Measurements from ENCODE around the gene KRTAP4-3.

KRTAP4-3 gene

DNA sequence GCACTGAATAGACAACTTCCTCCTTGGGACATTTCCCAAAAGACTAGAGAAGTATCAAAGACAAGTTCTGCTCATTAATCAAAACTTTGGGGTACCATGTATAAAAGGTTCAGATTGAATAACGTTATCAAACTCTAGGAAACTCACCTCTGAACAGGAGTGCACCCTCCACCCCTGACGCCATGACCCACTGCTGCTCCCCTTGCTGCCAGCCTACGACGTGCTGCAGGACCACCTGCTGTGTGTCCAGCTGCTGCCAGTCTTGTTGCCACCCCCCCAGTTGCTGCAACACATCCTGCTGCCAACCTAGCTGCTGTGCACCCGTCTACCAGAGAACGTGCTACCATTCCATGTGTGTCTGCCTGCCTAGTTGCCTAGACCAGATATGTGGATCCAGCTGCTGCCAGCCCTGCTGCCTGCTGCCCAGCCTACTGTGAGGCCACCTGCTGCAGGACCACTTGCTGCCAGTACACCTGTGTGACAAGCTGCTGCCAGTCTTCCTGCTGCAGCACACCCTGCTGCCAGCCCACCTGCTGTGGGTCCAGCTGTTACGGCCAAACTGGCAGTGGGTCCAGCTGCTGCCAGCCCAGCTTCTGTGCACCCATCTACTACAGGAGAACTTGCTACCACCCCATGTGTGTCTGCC lies 44.6 kb upstream of the KRTAP4-3 start (continued):
- TF ChIP-seq, protein P1, sequence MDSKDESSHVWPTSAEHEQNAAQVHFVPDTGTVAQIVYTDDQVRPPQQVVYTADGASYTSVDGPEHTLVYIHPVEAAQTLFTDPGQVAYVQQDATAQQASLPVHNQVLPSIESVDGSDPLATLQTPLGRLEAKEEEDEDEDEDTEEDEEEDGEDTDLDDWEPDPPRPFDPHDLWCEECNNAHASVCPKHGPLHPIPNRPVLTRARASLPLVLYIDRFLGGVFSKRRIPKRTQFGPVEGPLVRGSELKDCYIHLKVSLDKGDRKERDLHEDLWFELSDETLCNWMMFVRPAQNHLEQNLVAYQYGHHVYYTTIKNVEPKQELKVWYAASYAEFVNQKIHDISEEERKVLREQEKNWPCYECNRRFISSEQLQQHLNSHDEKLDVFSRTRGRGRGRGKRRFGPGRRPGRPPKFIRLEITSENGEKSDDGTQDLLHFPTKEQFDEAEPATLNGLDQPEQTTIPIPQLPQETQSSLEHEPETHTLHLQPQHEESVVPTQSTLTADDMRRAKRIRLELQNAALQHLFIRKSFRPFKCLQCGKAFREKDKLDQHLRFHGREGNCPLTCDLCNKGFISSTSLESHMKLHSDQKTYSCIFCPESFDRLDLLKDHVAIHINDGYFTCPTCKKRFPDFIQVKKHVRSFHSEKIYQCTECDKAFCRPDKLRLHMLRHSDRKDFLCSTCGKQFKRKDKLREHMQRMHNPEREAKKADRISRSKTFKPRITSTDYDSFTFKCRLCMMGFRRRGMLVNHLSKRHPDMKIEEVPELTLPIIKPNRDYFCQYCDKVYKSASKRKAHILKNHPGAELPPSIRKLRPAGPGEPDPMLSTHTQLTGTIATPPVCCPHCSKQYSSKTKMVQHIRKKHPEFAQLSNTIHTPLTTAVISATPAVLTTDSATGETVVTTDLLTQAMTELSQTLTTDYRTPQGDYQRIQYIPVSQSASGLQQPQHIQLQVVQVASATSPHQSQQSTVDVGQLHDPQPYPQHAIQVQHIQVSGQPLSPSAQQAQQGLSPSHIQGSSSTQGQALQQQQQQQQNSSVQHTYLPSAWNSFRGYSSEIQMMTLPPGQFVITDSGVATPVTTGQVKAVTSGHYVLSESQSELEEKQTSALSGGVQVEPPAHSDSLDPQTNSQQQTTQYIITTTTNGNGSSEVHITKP (tag by site-specific recombination; IDR thresholded peaks at IDR 0.05): no peak
- TF ChIP-seq ZNF785 (tag by site-specific recombination; IDR thresholded peaks at IDR 0.05) (no peak), KLF16 (tag by site-specific recombination; IDR thresholded peaks at IDR 0.05) (no peak), SCRT1 (tag by site-specific recombination; IDR thresholded peaks at IDR 0.05; ENCODE audit: borderline replicate concordance) (peak; percentile 49; the same call in 1 of the 2 replicates), ZNF24 (tag by site-specific recombination; IDR thresholded peaks at IDR 0.05) (no peak), ZNF37A (tag by site-specific recombination; IDR thresholded peaks at IDR 0.05) (no peak), ZNF561 (tag by site-specific recombination; IDR thresholded peaks at IDR 0.05; ENCODE audit: borderline replicate concordance) (no peak), ZFP69B (tag by site-specific recombination; IDR thresholded peaks at IDR 0.05) (no peak), ZEB2 (tag by site-specific recombination; IDR thresholded peaks at IDR 0.05) (no peak)
- TF ChIP-seq, protein P2, sequence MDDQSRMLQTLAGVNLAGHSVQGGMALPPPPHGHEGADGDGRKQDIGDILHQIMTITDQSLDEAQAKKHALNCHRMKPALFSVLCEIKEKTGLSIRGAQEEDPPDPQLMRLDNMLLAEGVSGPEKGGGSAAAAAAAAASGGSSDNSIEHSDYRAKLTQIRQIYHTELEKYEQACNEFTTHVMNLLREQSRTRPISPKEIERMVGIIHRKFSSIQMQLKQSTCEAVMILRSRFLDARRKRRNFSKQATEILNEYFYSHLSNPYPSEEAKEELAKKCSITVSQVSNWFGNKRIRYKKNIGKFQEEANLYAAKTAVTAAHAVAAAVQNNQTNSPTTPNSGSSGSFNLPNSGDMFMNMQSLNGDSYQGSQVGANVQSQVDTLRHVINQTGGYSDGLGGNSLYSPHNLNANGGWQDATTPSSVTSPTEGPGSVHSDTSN (CRISPR knock-in tag; IDR thresholded peaks at IDR 0.05): no peak

DNA sequence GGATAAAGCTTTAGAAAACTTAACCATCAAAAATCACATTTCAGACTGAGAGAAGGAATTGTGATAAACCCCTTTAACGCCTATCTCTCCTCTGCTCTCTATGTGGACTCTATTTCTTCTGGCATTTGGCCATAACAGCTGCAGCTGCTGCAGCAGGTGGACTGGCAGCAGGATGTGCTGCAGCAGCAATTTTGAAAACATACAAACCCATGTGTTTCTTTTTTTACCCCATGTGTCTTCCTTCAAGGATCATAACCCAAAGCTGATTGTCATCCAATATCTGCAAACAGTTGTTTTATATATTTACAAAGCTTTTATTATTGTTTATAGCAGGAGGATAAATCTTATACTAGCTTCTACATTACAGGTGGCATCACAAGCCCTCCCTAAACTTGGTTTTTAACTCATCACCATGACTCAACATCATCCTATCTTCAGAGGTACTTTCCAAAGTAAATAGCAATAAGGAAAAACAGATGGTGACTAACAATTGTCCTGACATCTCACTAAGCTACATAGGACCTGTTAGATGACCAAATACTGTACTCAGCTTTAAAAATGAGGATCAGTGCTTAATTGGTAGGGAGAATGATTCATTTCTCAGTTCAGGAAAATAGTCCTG lies 43.9 kb upstream of the KRTAP4-3 start:
- H3K9me3 ChIP-seq (ENCODE audit: control insufficient read depth, insufficient read depth, low read depth, low read length): no peaks in the 10 kb centered on the region
- CTCF ChIA-PET: interaction anchor here (0.6 kb wide), 1 partner anchor 428 kb away, joined by 3 read pairs; no protein-coding TSS in a partner anchor
- TF ChIP-seq, protein P3, sequence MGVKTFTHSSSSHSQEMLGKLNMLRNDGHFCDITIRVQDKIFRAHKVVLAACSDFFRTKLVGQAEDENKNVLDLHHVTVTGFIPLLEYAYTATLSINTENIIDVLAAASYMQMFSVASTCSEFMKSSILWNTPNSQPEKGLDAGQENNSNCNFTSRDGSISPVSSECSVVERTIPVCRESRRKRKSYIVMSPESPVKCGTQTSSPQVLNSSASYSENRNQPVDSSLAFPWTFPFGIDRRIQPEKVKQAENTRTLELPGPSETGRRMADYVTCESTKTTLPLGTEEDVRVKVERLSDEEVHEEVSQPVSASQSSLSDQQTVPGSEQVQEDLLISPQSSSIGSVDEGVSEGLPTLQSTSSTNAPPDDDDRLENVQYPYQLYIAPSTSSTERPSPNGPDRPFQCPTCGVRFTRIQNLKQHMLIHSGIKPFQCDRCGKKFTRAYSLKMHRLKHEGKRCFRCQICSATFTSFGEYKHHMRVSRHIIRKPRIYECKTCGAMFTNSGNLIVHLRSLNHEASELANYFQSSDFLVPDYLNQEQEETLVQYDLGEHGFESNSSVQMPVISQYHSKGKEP (tag by site-specific recombination; IDR thresholded peaks at IDR 0.05): peak; percentile 89
- no peak for TF ChIP-seq ZNF366 (tag by site-specific recombination; conservative IDR thresholded peaks at IDR 0.05)
- TF ChIP-seq, protein P4, sequence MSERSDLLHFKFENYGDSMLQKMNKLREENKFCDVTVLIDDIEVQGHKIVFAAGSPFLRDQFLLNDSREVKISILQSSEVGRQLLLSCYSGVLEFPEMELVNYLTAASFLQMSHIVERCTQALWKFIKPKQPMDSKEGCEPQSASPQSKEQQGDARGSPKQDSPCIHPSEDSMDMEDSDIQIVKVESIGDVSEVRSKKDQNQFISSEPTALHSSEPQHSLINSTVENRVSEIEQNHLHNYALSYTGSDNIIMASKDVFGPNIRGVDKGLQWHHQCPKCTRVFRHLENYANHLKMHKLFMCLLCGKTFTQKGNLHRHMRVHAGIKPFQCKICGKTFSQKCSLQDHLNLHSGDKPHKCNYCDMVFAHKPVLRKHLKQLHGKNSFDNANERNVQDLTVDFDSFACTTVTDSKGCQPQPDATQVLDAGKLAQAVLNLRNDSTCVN (tag by site-specific recombination; optimal IDR thresholded peaks at IDR 0.05): no peak
- TF ChIP-seq, protein P5, sequence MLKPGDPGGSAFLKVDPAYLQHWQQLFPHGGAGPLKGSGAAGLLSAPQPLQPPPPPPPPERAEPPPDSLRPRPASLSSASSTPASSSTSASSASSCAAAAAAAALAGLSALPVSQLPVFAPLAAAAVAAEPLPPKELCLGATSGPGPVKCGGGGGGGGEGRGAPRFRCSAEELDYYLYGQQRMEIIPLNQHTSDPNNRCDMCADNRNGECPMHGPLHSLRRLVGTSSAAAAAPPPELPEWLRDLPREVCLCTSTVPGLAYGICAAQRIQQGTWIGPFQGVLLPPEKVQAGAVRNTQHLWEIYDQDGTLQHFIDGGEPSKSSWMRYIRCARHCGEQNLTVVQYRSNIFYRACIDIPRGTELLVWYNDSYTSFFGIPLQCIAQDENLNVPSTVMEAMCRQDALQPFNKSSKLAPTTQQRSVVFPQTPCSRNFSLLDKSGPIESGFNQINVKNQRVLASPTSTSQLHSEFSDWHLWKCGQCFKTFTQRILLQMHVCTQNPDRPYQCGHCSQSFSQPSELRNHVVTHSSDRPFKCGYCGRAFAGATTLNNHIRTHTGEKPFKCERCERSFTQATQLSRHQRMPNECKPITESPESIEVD (tag by site-specific recombination; IDR thresholded peaks at IDR 0.05): 0 out of 2 replicates have a peak, but pooled peaks have one; percentile 26
- peak; percentile 24; the same call in 1 of the 2 replicates for TF ChIP-seq SCRT1 (tag by site-specific recombination; IDR thresholded peaks at IDR 0.05; ENCODE audit: borderline replicate concordance)
- no peak for TF ChIP-seq GLIS1 (tag by site-specific recombination; IDR thresholded peaks at IDR 0.05)
- peak; percentile 57 for TF ChIP-seq ZNF629 (tag by site-specific recombination; IDR thresholded peaks at IDR 0.05)
- peak; percentile 66 for TF ChIP-seq SCRT2 (tag by site-specific recombination; IDR thresholded peaks at IDR 0.05)
- TF ChIP-seq OSR2 (tag by site-specific recombination; IDR thresholded peaks at IDR 0.05): peak; percentile 17; the same call in 1 of the 2 replicates

More for the DNA sequence above, 43.9 kb upstream of the KRTAP4-3 start:
- Histone ChIP-seq H3K27ac (ENCODE audit: extremely low read depth, low read depth, low read length) (no peak overlapping the region), H3K4me3 (ENCODE audit: low read depth, low read length) (no peak overlapping the region), H3K36me3 (ENCODE audit: control insufficient read depth in 2 of 2, insufficient read depth in 1 of 2, low read length in 2 of 2) (no peaks in the 10 kb centered on the region), H3K4me1 (ENCODE audit: control insufficient read depth, insufficient read depth, low read length) (peaks cover 4% of the 10 kb centered on the region; the same call in 1 of the 2 replicates)
- POLR2A ChIA-PET: no interaction called here
